SH-SY5Y (cell line): ENCODE results near the gene KBTBD7.

Experiments
- GATA2 ChIP-seq: IDR thresholded peaks from 2 replicates; pipeline ENCODE4 v1.6.1; 2011; ENCODE audit warnings: mild to moderate bottlenecking, low read depth, low read length
- GATA3 ChIP-seq: IDR thresholded peaks from 2 replicates; pipeline ENCODE4 v1.6.1; 2011; ENCODE audit warnings: low read depth, mild to moderate bottlenecking, low read length, moderate library complexity

GRCh38 chr13:41144576-41144975 lies 49.8 kb downstream of the KBTBD7 start:
- TF ChIP-seq GATA3 (no peak), GATA2 (no peak)
